ENCODE measurements around the gene MIOX. TPM values are rescaled to one million over a fixed set of nuclear protein-coding genes. Genes with fewer than 3 reads are reported as not detected.

MIOX gene
- total RNA-seq, 4 donors from 2014 or later: not detected

DNA sequence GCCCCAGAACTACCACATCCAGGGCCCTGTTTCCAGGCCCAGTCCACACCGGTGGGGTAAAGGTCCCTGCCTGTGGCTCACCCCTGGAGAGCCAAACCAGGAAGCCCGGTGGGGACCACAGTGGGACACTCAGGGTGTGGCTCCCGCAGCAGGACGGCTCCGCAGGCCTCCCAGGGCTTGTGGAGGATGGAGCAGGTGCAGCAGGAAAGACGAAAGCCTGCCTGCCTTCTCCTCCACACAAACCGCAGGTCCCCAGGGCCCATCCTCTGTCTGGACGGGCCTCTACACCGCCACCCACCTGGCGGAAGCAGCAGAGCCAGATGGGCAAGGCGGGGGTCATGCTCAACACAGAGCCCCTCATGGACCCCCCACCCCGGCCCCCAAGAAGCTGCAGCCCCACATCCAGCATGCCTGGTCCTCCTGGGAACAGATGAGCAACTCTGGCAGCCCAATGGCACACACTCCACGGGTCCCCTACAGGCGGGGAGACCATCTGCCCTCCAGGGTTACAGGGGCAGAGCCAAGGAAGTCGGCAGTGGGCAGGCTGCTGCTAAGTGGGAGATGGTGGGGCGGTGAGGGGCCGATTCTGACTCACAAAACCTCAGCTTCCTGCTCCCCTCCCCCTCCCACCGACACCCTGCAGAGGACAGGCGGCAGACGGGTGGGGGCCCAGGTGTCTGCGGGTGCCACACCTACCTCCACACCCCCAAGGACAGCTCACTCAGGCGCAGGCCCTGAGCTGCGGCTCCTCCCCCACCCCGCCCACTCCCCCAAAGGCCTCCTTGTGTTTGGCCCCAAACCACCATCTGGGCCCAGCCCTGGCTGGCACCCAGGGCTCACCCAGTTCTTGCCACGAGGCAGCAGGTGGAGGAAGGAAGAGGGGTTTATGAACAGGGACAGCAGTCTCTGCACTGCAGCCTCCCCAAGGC, 17.0 kb upstream of the MIOX start:
- 60% methylated on average over 3 of the region's 25 CpGs; no CpG with 5 or more reads in 1 of the 2 donors for WGBS, 2 donors
- peak; percentile 81 for DNase-seq
- intact Hi-C loops (cut with DNase I): no loop called here

DNA sequence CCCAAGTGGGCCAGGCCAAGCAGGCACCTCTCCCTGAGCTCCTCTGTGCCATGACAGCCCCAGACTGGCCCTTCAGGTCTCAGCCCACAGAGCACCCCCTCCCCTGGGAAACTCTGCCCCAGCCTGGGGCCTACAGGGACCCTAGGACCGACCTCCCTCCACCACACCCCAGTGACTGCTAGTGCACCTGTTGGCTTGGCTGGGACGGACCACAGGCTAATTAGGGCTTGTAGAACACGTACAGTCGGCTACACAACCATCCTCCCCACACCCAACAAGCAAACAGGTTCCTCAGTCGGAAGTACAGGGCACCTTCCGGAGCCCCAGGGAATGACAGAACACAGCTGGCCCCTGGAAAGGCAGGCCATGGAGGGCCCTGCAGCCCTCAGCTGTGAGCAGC, 16.2 kb upstream of the MIOX start:
- Histone ChIP-seq H3K4me3 (peak overlapping the region in 3 of 4 donors; percentile 6 to 31 (median 21)), H3K9me3 (no peaks in the 10 kb centered on the region), H3K27me3 (no peaks in the 10 kb centered on the region), H3K27ac (peak overlapping the region; percentile 72 to 91 (median 80)), H3K36me3 (peaks cover 24 to 32% (median 28%) of the 10 kb centered on the region in 3 donors), H3K4me1 (peaks cover 53 to 67% (median 56%) of the 10 kb centered on the region in 3 donors)
- no peak for DNase-seq
- TF ChIP-seq POLR2A (IDR thresholded peaks at IDR 0.05): no peak
- TF ChIP-seq, protein P1, sequence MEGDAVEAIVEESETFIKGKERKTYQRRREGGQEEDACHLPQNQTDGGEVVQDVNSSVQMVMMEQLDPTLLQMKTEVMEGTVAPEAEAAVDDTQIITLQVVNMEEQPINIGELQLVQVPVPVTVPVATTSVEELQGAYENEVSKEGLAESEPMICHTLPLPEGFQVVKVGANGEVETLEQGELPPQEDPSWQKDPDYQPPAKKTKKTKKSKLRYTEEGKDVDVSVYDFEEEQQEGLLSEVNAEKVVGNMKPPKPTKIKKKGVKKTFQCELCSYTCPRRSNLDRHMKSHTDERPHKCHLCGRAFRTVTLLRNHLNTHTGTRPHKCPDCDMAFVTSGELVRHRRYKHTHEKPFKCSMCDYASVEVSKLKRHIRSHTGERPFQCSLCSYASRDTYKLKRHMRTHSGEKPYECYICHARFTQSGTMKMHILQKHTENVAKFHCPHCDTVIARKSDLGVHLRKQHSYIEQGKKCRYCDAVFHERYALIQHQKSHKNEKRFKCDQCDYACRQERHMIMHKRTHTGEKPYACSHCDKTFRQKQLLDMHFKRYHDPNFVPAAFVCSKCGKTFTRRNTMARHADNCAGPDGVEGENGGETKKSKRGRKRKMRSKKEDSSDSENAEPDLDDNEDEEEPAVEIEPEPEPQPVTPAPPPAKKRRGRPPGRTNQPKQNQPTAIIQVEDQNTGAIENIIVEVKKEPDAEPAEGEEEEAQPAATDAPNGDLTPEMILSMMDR (IDR thresholded peaks at IDR 0.05): no peak
- 0% methylated on average over 2 of the region's 6 CpGs; no CpG with 5 or more reads in 1 of the 2 donors for WGBS, 2 donors
- intact Hi-C loops (cut with DNase I): no loop called here

More for the DNA sequence above, 17.0 kb upstream of the MIOX start:
- no peak for TF ChIP-seq POLR2A (IDR thresholded peaks at IDR 0.05)
- TF ChIP-seq, protein P1 (IDR thresholded peaks at IDR 0.05): no peak
- H3K27ac ChIP-seq: peak overlapping the region; percentile 72 to 91 (median 80)
- H3K9me3 ChIP-seq: no peaks in the 10 kb centered on the region
- H3K4me1 ChIP-seq: peaks cover 50 to 62% (median 51%) of the 10 kb centered on the region in 3 donors
- peak overlapping the region in 3 of 4 donors; percentile 6 to 37 (median 21) for H3K4me3 ChIP-seq
- no peaks in the 10 kb centered on the region for H3K27me3 ChIP-seq
- H3K36me3 ChIP-seq: peaks cover 33 to 40% (median 36%) of the 10 kb centered on the region in 3 donors

DNA sequence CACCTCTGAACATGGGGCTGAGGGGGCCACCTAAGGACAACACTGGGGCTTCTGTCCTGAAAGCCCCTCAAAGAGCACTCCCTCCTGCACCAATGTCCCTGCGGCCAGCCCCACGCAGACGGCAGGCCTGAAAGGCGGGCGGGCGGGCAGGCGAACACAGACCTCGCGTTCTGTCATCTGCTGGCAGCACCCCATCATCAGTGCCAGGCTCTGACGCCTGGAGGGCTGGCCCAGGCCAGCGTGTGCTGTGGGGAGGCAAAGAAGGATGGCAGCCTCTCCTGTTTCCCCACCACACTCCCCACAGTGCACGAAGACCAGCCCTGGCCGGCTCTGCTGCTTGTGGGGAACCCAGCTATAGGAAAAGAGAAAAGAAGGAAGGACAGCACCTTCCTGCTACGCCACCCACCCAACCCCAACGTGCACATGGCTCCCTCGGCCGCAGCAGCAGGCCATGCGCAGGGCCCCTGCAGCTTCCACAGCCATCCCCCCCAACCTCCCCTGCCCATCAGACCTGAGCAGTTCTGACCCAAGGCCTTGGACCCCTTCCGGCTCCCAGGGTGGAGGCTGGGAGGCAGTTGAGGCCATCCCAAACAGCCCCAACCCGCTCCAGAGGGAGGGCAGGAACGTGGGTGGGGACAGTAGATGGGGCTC, 15.3 kb upstream of the MIOX start:
- 65 to 82% methylated on average over 8 to 11 of the region's 21 CpGs for WGBS, 2 donors
- no peak for DNase-seq
- intact Hi-C loops (cut with DNase I): no loop called here

DNA sequence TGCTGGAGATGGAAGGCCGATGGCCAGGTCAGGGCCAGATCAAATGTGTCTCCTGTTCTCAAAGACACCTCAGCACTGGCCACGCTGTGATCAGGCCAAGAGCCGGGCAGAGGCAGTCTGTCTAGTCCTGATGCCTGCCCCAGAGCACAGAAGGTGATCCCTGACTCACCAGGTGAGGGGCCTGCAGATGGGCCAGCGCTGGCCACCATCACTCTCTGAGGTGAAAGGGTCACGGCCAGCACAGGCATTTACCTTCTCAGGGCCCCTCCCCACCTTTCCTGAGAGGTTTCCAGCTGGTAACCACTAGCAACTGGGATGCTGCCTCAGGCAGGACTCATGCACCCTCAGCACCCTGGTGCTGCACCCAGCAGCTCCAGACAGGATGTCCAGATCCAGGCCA, 14.7 kb upstream of the MIOX start:
- intact Hi-C loops (cut with DNase I): no loop called here
- H3K27me3 ChIP-seq: no peaks in the 10 kb centered on the region
- TF ChIP-seq, protein P1 (IDR thresholded peaks at IDR 0.05): no peak
- no peak for TF ChIP-seq POLR2A (IDR thresholded peaks at IDR 0.05)
- 66% methylated on average over 4 of the region's 5 CpGs; no CpG with 5 or more reads in 1 of the 2 donors for WGBS, 2 donors
- H3K4me3 ChIP-seq: no peak overlapping the region
- H3K36me3 ChIP-seq: peaks cover 10 to 17% (median 13%) of the 10 kb centered on the region in 3 donors
- H3K4me1 ChIP-seq: peaks cover 57 to 78% (median 57%) of the 10 kb centered on the region in 3 donors
- no peak for DNase-seq
- peak overlapping the region in 2 of 4 donors; percentile 81 to 91 for H3K27ac ChIP-seq
- H3K9me3 ChIP-seq: no peaks in the 10 kb centered on the region

More for the DNA sequence above, 15.3 kb upstream of the MIOX start:
- H3K9me3 ChIP-seq: no peaks in the 10 kb centered on the region
- TF ChIP-seq, protein P1 (IDR thresholded peaks at IDR 0.05): no peak
- no peak for TF ChIP-seq POLR2A (IDR thresholded peaks at IDR 0.05)
- peaks cover 16 to 24% (median 19%) of the 10 kb centered on the region in 3 donors for H3K36me3 ChIP-seq
- H3K4me1 ChIP-seq: peaks cover 57 to 71% (median 57%) of the 10 kb centered on the region in 3 donors
- H3K4me3 ChIP-seq: peak overlapping the region in 1 of 4 donors; percentile 21
- no peaks in the 10 kb centered on the region for H3K27me3 ChIP-seq
- H3K27ac ChIP-seq: peak overlapping the region; percentile 72 to 91 (median 80)
